ENCODE results near the gene KIRREL3. TPM values are rescaled to one million over a fixed set of nuclear protein-coding genes. Genes with fewer than 3 reads are reported as not detected.

The KIRREL3 gene
- total RNA-seq, 1 donor: 0.45 TPM

DNA sequence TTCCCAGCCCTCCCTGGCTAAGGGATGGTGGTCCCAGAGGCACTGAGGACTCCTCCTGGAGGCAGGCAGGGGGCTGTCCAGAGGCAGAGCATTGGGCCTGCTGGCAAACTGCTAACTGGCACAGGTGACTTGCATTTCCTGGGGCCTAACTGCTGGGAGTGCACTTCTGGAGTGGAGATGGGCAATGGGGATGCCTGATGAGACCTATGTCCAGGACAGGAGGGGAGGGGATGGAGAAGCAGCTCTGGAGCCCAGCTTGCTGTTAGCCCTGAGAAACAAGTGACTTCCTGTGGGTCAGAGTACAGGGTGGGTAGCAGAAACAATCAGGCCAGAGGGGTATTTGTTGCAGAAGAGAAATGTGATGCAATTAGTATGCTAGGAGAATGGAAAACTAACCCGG is 391.9 kb downstream of the KIRREL3 start:
- H3K4me3 ChIP-seq (ENCODE audit: low read depth, low read length): no peak overlapping the region
- TF ChIP-seq, protein P1, sequence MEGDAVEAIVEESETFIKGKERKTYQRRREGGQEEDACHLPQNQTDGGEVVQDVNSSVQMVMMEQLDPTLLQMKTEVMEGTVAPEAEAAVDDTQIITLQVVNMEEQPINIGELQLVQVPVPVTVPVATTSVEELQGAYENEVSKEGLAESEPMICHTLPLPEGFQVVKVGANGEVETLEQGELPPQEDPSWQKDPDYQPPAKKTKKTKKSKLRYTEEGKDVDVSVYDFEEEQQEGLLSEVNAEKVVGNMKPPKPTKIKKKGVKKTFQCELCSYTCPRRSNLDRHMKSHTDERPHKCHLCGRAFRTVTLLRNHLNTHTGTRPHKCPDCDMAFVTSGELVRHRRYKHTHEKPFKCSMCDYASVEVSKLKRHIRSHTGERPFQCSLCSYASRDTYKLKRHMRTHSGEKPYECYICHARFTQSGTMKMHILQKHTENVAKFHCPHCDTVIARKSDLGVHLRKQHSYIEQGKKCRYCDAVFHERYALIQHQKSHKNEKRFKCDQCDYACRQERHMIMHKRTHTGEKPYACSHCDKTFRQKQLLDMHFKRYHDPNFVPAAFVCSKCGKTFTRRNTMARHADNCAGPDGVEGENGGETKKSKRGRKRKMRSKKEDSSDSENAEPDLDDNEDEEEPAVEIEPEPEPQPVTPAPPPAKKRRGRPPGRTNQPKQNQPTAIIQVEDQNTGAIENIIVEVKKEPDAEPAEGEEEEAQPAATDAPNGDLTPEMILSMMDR (IDR thresholded peaks at IDR 0.05; ENCODE audit: insufficient read depth, low read length): no peak
- DNase-seq (ENCODE audit: low read depth): no peak

DNA sequence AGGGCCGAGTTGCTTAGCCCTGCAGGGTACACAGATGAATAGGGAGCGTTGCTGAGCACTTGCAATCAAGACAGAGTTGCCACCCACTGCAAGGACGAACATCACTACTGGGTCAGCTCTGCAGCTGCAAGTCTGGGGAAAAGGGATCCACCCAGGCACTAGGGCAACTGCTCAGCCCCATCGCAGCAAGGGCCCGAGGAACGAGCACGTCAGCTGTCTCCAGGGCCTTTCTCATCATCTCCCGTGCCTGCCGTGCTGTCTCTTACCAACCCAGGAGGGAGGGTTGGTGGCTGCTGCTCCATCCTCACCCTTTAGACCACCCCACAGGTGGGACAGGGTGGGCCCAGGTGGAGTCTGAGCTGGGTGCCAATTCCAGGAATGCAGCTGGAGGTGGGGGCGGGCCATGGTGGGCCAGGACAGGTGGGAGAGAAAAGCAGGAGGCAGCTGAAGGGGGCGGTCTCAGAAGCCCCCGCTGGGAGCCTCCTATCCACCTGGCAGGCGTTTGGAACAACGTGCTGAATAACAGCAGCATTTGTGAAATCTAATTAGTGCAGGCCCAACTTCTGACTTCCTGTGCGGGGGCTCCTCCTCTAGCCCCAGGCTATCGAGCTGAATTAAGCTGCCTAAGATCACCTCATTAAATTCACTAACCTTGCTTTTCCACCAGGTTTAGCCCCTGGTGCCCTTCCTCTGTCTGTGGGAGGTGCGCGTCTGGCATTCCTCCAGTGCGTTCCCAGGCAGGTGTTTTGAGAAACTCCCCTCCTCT is 392.6 kb downstream of the KIRREL3 start:
- no peak for DNase-seq (ENCODE audit: low read depth)
- no peak overlapping the region for H3K4me3 ChIP-seq (ENCODE audit: low read depth, low read length)
- TF ChIP-seq, protein P1 (IDR thresholded peaks at IDR 0.05; ENCODE audit: insufficient read depth, low read length): no peak

DNA sequence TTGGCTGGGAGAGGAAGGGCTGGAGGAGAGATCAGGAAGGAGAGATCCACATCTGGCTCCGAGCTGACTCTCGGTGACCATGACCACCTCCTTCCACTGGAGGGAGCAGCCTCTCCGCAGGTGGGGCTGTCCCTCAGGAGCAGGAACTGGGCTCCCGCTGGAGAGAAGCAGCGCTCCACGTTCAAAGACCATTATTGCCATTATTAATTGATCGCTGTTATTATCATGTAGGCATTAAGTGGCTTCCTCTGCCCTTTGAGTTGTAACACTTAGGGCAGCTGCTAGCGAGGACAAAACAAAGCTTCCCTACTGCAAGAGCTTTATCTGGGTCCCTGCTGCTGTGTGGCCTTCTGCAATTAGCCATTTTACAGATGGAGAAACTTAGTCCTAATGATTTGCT is 393.2 kb downstream of the KIRREL3 start:
- DNase-seq (ENCODE audit: low read depth): peak; percentile 61
- TF ChIP-seq, protein P1 (IDR thresholded peaks at IDR 0.05; ENCODE audit: insufficient read depth, low read length): peak; percentile 82
- H3K4me3 ChIP-seq (ENCODE audit: low read depth, low read length): no peak overlapping the region

GRCh38 chr11:126606484-126606883 is 394.1 kb downstream of the KIRREL3 start:
- no peak overlapping the region for H3K4me3 ChIP-seq (ENCODE audit: low read depth, low read length)
- TF ChIP-seq, protein P1 (IDR thresholded peaks at IDR 0.05; ENCODE audit: insufficient read depth, low read length): no peak
- no peak for DNase-seq (ENCODE audit: low read depth)

GRCh38 chr11:126604461-126604860 is 396.1 kb downstream of the KIRREL3 start:
- H3K4me3 ChIP-seq (ENCODE audit: low read depth, low read length): no peak overlapping the region
- DNase-seq (ENCODE audit: low read depth): no peak
- TF ChIP-seq, protein P1 (IDR thresholded peaks at IDR 0.05; ENCODE audit: insufficient read depth, low read length): no peak

DNA sequence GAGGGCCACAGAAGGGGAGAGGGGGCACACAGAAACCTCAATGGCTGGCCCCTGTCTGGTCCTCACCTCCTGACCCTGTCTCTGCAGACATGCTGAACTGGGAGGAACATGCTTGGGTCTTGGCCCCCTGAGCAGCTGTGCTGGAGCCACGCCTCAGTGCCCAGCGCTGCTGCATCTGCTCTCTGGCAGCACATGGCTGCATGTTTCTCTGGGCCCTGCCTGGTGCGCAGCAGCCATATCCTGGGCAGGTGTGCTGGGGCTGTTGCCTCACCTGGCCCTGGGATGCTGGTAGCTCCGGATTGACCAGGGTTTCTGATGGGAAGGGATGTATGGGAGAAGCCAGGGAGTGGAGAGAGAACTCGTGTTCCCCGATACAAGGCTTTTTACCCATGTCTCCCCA is 397.1 kb downstream of the KIRREL3 start:
- TF ChIP-seq, protein P1 (IDR thresholded peaks at IDR 0.05; ENCODE audit: insufficient read depth, low read length): no peak
- DNase-seq (ENCODE audit: low read depth): no peak
- no peak overlapping the region for H3K4me3 ChIP-seq (ENCODE audit: low read depth, low read length)

- no peak overlapping the region for H3K4me3 ChIP-seq (ENCODE audit: low read depth, low read length)
- TF ChIP-seq, protein P1 (IDR thresholded peaks at IDR 0.05; ENCODE audit: insufficient read depth, low read length): no peak
- DNase-seq (ENCODE audit: low read depth): no peak
Measured at GRCh38 chr11:126602993-126603392, 397.6 kb downstream of the KIRREL3 start.
